WTC11 (cell line): Measurements from ENCODE around the gene PITX1.

Experiments used
- FOXK1 ChIP-seq: sonication (generic); formaldehyde crosslinking; IDR thresholded peaks from 2 replicates; pipeline ENCODE4 v1.8.0; 2022; ENCODE audit warnings: mild to moderate bottlenecking, moderate library complexity, missing genetic modification reagents
- SOX15 ChIP-seq: fragments of 250-450 bp; sonication (Bioruptor Pico); IDR thresholded peaks from 2 replicates; pipeline ENCODE4 v1.9.0; 2021; ENCODE audit warnings: mild to moderate bottlenecking
- TCF7 ChIP-seq: sonication (generic); formaldehyde crosslinking; IDR thresholded peaks from 2 replicates; pipeline ENCODE4 v1.8.0; 2022; ENCODE audit warnings: mild to moderate bottlenecking, low read depth, missing genetic modification reagents, moderate library complexity
- ZNF396 ChIP-seq: fragments of 250-450 bp; sonication (Bioruptor Pico); IDR thresholded peaks from 2 replicates; pipeline ENCODE4 v1.8.0; 2021; ENCODE audit warnings: mild to moderate bottlenecking, moderate library complexity, borderline replicate concordance
- TF ChIP-seq, protein P1 (sequence below): fragments of 200-600 bp; IDR thresholded peaks from 2 replicates; pipeline ENCODE4 v1.8.0; 2022; ENCODE audit warnings: antibody characterized with exemption

- TF ChIP-seq, protein P1, sequence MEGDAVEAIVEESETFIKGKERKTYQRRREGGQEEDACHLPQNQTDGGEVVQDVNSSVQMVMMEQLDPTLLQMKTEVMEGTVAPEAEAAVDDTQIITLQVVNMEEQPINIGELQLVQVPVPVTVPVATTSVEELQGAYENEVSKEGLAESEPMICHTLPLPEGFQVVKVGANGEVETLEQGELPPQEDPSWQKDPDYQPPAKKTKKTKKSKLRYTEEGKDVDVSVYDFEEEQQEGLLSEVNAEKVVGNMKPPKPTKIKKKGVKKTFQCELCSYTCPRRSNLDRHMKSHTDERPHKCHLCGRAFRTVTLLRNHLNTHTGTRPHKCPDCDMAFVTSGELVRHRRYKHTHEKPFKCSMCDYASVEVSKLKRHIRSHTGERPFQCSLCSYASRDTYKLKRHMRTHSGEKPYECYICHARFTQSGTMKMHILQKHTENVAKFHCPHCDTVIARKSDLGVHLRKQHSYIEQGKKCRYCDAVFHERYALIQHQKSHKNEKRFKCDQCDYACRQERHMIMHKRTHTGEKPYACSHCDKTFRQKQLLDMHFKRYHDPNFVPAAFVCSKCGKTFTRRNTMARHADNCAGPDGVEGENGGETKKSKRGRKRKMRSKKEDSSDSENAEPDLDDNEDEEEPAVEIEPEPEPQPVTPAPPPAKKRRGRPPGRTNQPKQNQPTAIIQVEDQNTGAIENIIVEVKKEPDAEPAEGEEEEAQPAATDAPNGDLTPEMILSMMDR = no peak
- TF ChIP-seq TCF7 (no peak), FOXK1 (no peak), ZNF396 (CRISPR knock-in tag) (no peak), SOX15 (CRISPR knock-in tag) (no peak)
Observed at GRCh38 chr5:134989266-134989830, 44.7 kb downstream of the PITX1 start.
